Calu3 (cell line): ENCODE measurements around the gene CCDC107. TPM values are rescaled to one million over a fixed set of nuclear protein-coding genes. Genes with fewer than 3 reads are reported as not detected.

Experiments used
- Bru-seq: library from RNA; stranded (reverse); fragments of 400-500 nt; gene quantifications from one replicate; lab custom pipeline; 2021; lab: Mats Ljungman, UMichigan
- BruChase-seq, 2 experiments: library from RNA; stranded (reverse); fragments of 400-500 nt; gene quantifications; one replicate each; lab custom pipeline; 2021; lab: Mats Ljungman, UMichigan
- BruUV-seq: library from RNA; stranded (reverse); fragments of 400-500 nt; replicated peaks from 2 replicates; lab custom pipeline; 2021; lab: Mats Ljungman, UMichigan
- CTCF ChIA-PET: fragments of 300-600 bp; sonication (Branson Sonifier 250); formaldehyde crosslinking; loops from one replicate; lab custom pipeline; 2022; ENCODE audit warnings: antibody characterized with exemption; lab: Charles Lee
- DNase-seq: peaks from one replicate; pipeline ENCODE4 v3.0.0; 2022
- H3K27ac Mint-ChIP-seq: one replicate; pipeline ENCODE4 v1.8.0; 2022; ENCODE audit warnings: mixed read lengths; ENCODE audit not compliant: unreplicated experiment
- H3K27me3 Mint-ChIP-seq: one replicate; pipeline ENCODE4 v1.8.0; 2022; ENCODE audit warnings: mixed read lengths; ENCODE audit not compliant: unreplicated experiment
- H3K36me3 Mint-ChIP-seq: one replicate; pipeline ENCODE4 v1.8.0; 2022; ENCODE audit warnings: mild to moderate bottlenecking, moderate library complexity, mixed read lengths; ENCODE audit not compliant: insufficient read depth, unreplicated experiment
- H3K4me1 Mint-ChIP-seq: one replicate; pipeline ENCODE4 v1.8.0; 2022; ENCODE audit warnings: mild to moderate bottlenecking, low read depth, mixed read lengths; ENCODE audit not compliant: unreplicated experiment
- H3K4me3 Mint-ChIP-seq: one replicate; pipeline ENCODE4 v1.8.0; 2022; ENCODE audit warnings: mild to moderate bottlenecking, low read depth, moderate library complexity, mixed read lengths; ENCODE audit not compliant: unreplicated experiment
- H3K9me3 Mint-ChIP-seq: one replicate; pipeline ENCODE4 v1.8.0; 2022; ENCODE audit warnings: low read depth, mixed read lengths; ENCODE audit not compliant: unreplicated experiment
- CTCF ChIP-seq: fragments of 200-600 bp; IDR thresholded peaks from one replicate; pipeline ENCODE4 v1.8.0; 2022; ENCODE audit warnings: antibody characterized with exemption; ENCODE audit not compliant: unreplicated experiment
- intact Hi-C: fragments of 100-400 bp; cut with micrococcal nuclease; formaldehyde crosslinking; loops from one replicate; pipeline ENCODE4 v1.10.0; 2022; ENCODE audit not compliant: unreplicated experiment
- long read RNA-seq: library from polyadenylated mRNA; stranded (forward); transcript quantifications from one replicate; pipeline ENCODE4 v2.0.0, GENCODE V29; 2022
- total RNA-seq: library from RNA; stranded (reverse); gene quantifications from 2 replicates; pipeline ENCODE4 v1.2.3, GENCODE V29; 2022

The CCDC107 gene
- 7.9 and 8.0 TPM in 2 replicates for total RNA-seq
- Bru-seq, nascent RNA, result percentile 45 among the genes with signal in this experiment
- BruChase-seq, experiment 1, labeled RNA remaining after a 6-hour chase, result percentile 50 among the genes with signal in this experiment
- BruChase-seq, experiment 2, labeled RNA remaining after a 2-hour chase, result percentile 50 among the genes with signal in this experiment
- long read RNA-seq, transcript CCDC107-204 (6 exons, 1,173 nt), result major isoform, 6 of 27 reads
- long read RNA-seq, transcript CCDC107-206 (5 exons, 1,242 nt), result minor isoform, 5 of 27 reads
- long read RNA-seq, partial matches to known transcripts, result 0 of 27 reads
- long read RNA-seq, other reads (novel, unspliced or antisense), result 13 of 27 reads

- peak; percentile 62 for TF ChIP-seq CTCF
- peak; percentile 80 for DNase-seq
- H3K4me1 Mint-ChIP-seq, result peaks cover 20% of the 10 kb centered on the region
- BruUV-seq, result TSS peak; percentile 80
- H3K4me3 Mint-ChIP-seq, result peak within 1 kb of the TSS; percentile 84
- peaks cover 31% of the 10 kb centered on the region for H3K36me3 Mint-ChIP-seq
- no peaks in the 10 kb centered on the region for H3K27me3 Mint-ChIP-seq
- H3K9me3 Mint-ChIP-seq, result no peaks in the 10 kb centered on the region
- CTCF ChIA-PET, result interaction anchor here (0.5 to 2.2 kb wide), 8 partner anchors 11 to 1610 kb away, joined by 3 to 12 read pairs (median 4); partner anchors contain the start of genes CREB3, HINT2 and TLN1
- peak within 1 kb of the TSS; percentile 100 for H3K27ac Mint-ChIP-seq
- intact Hi-C loops, result no loop called here
Observed at GRCh38 chr9:35658137-35658967, at the start of gene CCDC107. Gene CCDC107, plus strand, starts transcription at chr9:35658292. Its CDS starts 88 bp downstream, at chr9:35658380.

- BruUV-seq, result TSS peak; percentile 12
Observed at GRCh38 chr9:35609001-35609819, 48.9 kb upstream of the CCDC107 start.

GRCh38 chr9:35609820-35610163, 48.3 kb upstream of the CCDC107 start:
- Mint-ChIP-seq H3K27ac (no peak overlapping the region), H3K4me1 (no peaks in the 10 kb centered on the region), H3K4me3 (no peak overlapping the region), H3K36me3 (peaks cover 7% of the 10 kb centered on the region), H3K9me3 (no peaks in the 10 kb centered on the region), H3K27me3 (peaks cover 21% of the 10 kb centered on the region)
- TF ChIP-seq CTCF, result no peak
- no TSS peak for BruUV-seq
- DNase-seq, result no peak
- CTCF ChIA-PET, result no interaction called here
- intact Hi-C loops, result no loop called here

More at GRCh38 chr9:35609001-35609819, 48.9 kb upstream of the CCDC107 start:
- no peak overlapping the region for H3K4me3 Mint-ChIP-seq
- no peak for TF ChIP-seq CTCF
- peaks cover 15% of the 10 kb centered on the region for H3K27me3 Mint-ChIP-seq
- H3K4me1 Mint-ChIP-seq, result peaks cover 4% of the 10 kb centered on the region
- H3K9me3 Mint-ChIP-seq, result no peaks in the 10 kb centered on the region
- intact Hi-C loops, result no loop called here
- DNase-seq, result no peak
- CTCF ChIA-PET, result no interaction called here
- H3K27ac Mint-ChIP-seq, result no peak overlapping the region
- H3K36me3 Mint-ChIP-seq, result peaks cover 12% of the 10 kb centered on the region
